Bronchus fibroblast of lung (primary cell): ENCODE data around the gene ZFYVE1. TPM values are rescaled to one million over a fixed set of nuclear protein-coding genes. Genes with fewer than 3 reads are reported as not detected.

Experiments used
- total RNA-seq: library from RNA; depleted of rRNA; stranded (reverse); fragments of >200 nt; gene quantifications from 2 replicates; pipeline ENCODE4 v1.2.3, GENCODE V29; 2015

Gene ZFYVE1, protein sequence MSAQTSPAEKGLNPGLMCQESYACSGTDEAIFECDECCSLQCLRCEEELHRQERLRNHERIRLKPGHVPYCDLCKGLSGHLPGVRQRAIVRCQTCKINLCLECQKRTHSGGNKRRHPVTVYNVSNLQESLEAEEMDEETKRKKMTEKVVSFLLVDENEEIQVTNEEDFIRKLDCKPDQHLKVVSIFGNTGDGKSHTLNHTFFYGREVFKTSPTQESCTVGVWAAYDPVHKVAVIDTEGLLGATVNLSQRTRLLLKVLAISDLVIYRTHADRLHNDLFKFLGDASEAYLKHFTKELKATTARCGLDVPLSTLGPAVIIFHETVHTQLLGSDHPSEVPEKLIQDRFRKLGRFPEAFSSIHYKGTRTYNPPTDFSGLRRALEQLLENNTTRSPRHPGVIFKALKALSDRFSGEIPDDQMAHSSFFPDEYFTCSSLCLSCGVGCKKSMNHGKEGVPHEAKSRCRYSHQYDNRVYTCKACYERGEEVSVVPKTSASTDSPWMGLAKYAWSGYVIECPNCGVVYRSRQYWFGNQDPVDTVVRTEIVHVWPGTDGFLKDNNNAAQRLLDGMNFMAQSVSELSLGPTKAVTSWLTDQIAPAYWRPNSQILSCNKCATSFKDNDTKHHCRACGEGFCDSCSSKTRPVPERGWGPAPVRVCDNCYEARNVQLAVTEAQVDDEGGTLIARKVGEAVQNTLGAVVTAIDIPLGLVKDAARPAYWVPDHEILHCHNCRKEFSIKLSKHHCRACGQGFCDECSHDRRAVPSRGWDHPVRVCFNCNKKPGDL
- 10.6 and 10.9 TPM in 2 replicates for total RNA-seq

DNA sequence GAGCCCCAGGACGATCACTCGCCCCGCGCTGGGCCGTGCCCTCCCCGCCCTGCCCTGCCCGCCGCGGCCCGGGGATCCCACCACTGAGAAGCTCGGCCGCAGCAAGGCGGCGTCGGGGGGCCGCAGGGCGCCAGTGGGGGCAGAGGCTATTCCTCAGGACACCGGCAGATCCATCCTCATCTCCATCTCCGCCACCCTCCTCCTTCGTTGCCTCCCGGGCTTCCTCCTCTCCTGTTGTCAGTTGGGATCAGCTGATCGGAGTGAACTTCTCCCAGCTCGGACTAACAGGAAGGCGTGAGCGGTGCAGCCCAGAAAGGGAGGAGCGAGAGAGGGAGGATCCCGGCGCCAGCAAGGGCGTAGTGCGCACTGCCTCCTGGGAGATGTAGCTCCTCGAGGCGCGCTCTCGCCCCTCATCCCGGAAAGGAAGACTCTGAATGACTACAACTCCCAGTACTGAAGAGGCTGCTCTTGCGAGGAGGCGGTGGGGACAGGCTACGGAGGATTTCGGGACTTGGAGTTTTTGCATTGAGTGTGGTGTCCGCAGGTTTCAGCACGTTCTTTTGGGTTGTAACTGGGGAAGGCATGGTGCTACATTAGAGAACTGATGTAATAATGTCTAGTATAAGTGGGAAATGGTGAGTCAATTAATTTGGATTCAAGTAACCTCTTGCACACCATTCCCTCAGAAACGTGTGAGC is at the start of gene ZFYVE1:
ZFYVE1 (minus strand) TSS at position 262 of the 698 bp plus-strand sequence. CDS start 2,598 bp downstream, outside the sequence.

DNA sequence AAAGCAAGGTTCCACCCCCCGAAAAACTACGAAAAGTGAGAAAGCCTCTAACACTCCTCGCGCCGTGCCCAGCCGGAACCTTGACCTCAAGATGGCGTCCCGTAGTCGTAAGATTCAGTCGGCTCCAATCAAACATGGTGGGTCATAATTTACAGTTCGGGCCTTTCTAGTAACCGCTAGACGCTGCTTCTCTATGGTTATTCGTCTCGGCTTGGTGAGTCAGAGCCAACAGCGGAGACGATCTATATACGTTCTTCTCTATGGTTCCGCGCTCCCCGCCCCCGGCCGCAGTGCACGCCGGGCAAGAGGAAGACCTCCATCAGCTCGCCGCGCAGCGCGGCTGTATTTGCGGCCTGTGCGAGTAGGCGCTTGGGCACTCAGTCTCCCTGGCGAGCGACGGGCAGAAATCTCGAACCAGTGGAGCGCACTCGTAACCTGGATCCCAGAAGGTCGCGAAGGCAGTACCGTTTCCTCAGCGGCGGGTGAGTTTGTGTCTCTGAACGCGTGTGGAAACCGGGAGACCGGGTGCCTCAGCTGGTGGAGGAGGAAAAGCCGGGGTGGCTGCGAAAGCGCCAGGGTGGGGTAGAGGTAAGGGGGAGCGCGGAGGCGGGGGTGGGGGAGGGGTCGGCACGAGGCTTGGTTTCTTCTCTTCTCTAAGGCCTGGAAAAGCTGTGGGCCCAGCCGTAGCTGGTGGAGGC is 31.5 kb upstream of the ZFYVE1 start, which contains the start of gene RBM25:
RBM25 (plus strand) TSS at position 311 of the 698 bp plus-strand sequence. CDS start 13,108 bp downstream, outside the sequence.

DNA sequence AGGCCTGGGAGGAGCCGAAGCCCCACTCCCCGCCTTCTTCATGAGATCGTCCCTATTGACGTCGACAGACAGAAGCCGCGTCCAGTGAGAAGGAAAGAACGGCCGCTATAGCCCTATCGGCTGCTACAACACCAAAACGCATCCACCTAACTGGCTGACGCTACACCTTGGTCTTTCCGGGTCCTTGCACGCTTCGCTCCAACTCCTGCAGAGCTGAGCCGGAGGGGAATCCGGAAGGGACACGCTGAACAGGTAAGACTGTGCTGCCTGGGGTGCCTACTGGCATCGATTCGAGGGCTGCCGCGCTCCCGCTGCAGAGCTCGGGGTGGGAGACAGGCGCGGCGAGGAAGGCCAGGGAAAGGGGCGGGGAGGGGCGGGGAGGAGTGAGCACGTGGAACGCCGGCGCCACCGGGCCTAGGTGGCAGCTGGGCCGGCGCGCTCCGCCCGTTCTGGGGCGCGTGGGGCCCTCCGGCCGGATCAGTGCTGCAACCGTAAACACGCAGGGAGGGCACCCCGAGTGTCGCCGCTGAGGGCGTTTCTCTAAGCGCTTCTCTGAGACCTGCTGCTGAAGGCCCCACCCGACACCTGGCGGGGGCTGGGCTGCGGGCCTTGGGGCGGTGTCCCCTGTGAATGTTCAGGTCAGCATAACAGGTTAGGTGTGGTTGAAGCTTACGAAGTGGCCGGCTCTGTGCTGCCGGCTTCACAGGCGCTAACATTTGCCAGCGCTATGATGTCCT is 100.4 kb downstream of the ZFYVE1 start, which contains the start of gene DCAF4:
DCAF4 (plus strand) TSS at position 173 of the 737 bp plus-strand sequence. CDS start 11,515 bp downstream, outside the sequence.

Other genes starting within 250 kb of the ZFYVE1 start
- gene DPF3, start 133.0 kb downstream of the ZFYVE1 start, total RNA-seq, result 4.6 and 5.5 TPM in 2 replicates
- gene DCAF4, start 100.6 kb downstream of the ZFYVE1 start, total RNA-seq, result 12.2 and 20.5 TPM in 2 replicates
- 13.1 and 19.7 TPM in 2 replicates for gene RBM25, start 31.4 kb upstream of the ZFYVE1 start, total RNA-seq
- gene PSEN1, start 109.4 kb upstream of the ZFYVE1 start, total RNA-seq, result 28.5 and 30.3 TPM in 2 replicates
- gene PAPLN, start 210.4 kb upstream of the ZFYVE1 start, total RNA-seq, result 6.4 and 6.5 TPM in 2 replicates